ENCODE measurements around the gene CD72.

Gene CD72

DNA sequence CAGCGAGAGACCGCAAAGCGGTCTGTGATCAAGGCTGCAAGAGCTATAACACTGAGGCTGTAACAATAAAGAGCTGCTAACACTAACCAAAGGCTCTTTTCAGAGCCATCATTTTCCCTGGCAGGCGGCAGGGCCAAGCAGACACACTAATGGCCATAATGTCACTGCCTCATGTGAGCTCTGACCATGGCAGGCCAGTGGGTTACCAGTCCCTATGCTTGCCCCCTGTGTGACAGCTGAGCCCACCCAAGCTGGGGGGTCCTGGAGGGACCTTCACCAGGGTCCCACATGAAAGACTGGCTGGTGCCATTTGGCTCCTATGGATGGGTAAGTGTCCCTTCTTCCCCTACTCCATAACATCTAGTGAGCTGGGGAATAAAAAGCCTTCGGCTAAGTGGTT, 42.7 kb downstream of the CD72 start:
- TF ChIP-seq GATA2 (IDR thresholded peaks at IDR 0.05; ENCODE audit: low read depth, low read length) (no peak), GATA3 (IDR thresholded peaks at IDR 0.05; ENCODE audit: low read depth, low read length) (no peak)

DNA sequence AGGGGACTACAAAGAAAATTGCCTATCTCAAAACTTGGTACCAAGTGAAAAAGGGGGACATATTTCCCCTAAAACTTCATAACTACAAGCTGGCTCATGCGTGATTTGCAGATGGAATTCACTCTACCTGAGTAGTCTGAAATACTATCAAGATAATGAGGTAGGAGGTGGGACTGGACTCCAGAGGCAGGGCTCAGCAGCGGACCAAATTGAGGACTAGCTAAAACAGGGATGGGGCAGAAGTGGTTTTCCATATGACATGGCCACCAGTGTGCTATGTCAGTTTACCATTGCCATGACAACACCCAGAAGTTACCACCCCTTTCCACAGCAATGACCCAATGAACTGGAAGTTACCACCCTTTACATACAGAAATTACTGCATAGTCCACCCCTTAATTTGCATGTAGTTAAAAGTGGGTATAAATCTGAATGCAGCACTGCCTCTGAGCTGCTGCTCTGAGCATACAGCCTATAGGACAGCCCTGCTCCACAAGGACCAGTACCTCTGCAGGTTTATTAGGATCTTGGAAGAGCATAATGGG, 43.6 kb downstream of the CD72 start:
- no peak for TF ChIP-seq GATA2 (IDR thresholded peaks at IDR 0.05; ENCODE audit: low read depth, low read length)
- no peak for TF ChIP-seq GATA3 (IDR thresholded peaks at IDR 0.05; ENCODE audit: low read depth, low read length)

DNA sequence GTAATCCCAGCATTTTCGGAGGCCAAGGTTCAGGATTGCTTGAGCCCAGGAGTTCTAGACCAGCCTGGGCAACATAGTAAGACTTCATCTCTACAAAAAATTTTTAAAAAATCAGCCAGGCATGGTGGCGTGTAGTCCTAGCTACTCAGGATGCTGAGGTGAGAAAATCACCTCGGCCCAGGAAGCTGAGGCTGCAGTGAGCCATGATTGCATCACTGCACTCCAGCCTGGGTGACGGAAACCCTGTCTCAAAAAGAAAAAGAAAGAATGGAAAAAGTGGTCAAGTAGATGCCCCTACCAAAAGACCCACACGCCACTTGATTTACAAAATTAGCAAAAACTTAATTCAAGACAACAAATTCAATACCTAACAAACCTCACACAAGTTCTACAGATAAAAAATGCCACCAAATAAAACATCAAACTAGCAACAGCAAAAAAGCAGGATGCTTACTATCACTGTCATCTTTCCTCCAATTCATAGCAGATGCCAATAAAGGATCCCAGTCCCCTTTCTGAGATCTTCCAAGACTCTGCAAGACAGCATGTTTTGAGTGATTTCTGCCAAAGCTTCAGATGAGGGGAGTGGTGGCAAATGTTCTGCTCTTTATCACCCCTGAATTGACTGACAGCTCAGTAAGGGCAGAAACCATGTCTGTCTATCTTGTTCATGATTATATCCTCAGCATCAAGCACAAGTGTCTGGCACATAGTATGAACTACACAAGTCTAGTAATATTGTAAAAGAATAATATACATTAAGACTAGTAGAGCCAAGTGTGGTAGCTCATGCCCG, 47.3 kb downstream of the CD72 start:
- TF ChIP-seq GATA2 (IDR thresholded peaks at IDR 0.05; ENCODE audit: low read depth, low read length) (no peak), GATA3 (IDR thresholded peaks at IDR 0.05; ENCODE audit: low read depth, low read length) (no peak)

DNA sequence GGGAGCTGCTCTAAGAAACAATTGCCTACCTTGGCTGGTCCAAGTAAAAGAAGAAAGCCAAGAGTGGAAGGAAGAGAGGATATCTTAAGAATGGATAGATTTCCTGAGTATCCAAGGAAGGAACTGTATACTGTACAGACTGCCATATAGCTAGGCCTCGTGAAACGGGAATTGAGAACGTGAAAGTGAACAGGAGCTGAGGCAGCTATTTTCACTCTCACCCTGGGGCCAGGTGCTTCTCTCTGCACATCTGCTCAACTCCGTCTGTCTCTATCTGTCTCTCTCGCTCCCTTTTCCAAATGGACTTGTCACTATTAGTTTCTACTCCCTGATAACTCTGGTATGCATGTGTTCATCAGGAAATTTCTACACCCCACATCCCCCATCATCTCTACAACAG, 49.0 kb downstream of the CD72 start:
- no peak for TF ChIP-seq GATA3 (IDR thresholded peaks at IDR 0.05; ENCODE audit: low read depth, low read length)
- TF ChIP-seq GATA2 (IDR thresholded peaks at IDR 0.05; ENCODE audit: low read depth, low read length) = no peak

DNA sequence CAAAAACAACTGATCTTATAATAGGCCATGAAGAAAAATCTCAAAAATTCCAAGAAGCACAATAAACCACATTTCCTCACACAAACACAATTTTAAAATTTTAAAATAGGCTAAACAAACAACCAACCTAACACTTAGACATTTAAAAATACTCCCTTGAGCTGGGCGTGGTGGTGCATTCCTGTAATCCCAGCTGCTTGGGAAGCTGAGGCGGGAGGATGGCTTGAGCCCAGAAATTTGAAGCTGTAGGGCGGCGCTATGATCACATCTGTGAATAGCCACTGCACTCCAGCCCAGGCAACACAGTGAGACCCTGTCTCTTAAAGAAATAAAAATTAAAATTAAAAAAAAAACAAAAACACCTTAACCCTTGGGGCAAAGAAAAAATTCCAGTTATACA, 50.0 kb downstream of the CD72 start:
- TF ChIP-seq GATA3 (IDR thresholded peaks at IDR 0.05; ENCODE audit: low read depth, low read length) = no peak
- no peak for TF ChIP-seq GATA2 (IDR thresholded peaks at IDR 0.05; ENCODE audit: low read depth, low read length)

DNA sequence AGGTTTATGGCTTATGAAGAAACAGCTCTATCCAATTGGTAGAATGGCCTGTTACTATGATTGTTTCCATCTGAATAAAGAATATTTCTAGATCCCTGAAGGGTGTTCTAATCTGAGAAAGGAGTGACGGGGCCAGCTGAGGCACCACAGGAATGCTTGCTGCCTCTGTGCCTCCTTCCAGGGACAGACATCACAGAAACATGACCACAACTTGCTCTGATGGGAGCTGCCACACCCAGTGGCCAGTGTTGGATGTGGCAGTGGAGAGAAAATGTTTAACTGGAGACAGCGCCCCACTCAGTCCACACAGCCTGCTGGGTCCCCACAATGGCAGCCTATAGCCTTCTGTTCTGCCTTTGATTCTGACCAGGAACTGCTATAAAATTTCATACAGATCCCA, 51.8 kb downstream of the CD72 start:
- TF ChIP-seq GATA2 (IDR thresholded peaks at IDR 0.05; ENCODE audit: low read depth, low read length) = no peak
- no peak for TF ChIP-seq GATA3 (IDR thresholded peaks at IDR 0.05; ENCODE audit: low read depth, low read length)

DNA sequence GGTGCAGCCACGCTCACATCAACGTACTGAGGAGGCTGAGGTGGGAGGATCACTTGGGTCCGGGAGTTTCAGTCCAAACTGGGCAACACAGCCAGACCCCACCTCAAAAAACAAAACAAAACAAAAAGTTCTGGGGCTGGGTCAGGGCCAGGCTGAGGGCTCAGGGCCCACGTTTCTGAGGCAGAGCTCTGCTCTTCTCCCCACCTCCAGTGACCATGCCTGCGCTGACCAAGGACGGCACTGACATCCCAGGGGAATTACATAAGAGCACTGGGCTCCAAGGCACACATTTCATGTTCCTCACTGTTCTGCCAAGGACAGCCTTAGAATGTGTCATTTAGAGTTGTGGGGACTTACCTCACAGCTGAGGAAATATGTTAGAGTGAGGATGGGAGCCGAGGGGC, 53.6 kb downstream of the CD72 start:
- TF ChIP-seq GATA3 (IDR thresholded peaks at IDR 0.05; ENCODE audit: low read depth, low read length) (no peak), GATA2 (IDR thresholded peaks at IDR 0.05; ENCODE audit: low read depth, low read length) (no peak)

DNA sequence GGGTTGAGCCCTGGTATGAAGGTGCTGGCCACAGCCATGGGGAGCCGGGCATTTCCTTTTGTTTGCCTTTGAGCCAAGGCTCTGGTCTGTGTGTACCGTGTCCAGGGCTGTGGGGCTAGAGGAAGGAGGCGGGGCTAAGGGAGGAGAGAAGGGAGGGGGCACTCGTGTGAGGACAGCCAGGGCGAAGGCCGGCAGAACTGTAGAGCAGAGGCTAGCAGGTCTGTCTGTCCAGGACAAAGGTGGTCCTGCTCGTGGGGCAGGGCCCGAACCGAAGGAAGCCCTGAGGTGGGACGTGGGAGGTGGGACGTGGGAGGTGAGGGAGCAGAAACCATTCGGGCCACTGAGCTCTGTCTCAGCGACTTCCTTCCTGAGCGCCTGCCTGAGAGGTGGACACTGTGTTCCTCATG, 54.4 kb downstream of the CD72 start:
- TF ChIP-seq GATA3 (IDR thresholded peaks at IDR 0.05; ENCODE audit: low read depth, low read length) = no peak
- TF ChIP-seq GATA2 (IDR thresholded peaks at IDR 0.05; ENCODE audit: low read depth, low read length) = no peak

DNA sequence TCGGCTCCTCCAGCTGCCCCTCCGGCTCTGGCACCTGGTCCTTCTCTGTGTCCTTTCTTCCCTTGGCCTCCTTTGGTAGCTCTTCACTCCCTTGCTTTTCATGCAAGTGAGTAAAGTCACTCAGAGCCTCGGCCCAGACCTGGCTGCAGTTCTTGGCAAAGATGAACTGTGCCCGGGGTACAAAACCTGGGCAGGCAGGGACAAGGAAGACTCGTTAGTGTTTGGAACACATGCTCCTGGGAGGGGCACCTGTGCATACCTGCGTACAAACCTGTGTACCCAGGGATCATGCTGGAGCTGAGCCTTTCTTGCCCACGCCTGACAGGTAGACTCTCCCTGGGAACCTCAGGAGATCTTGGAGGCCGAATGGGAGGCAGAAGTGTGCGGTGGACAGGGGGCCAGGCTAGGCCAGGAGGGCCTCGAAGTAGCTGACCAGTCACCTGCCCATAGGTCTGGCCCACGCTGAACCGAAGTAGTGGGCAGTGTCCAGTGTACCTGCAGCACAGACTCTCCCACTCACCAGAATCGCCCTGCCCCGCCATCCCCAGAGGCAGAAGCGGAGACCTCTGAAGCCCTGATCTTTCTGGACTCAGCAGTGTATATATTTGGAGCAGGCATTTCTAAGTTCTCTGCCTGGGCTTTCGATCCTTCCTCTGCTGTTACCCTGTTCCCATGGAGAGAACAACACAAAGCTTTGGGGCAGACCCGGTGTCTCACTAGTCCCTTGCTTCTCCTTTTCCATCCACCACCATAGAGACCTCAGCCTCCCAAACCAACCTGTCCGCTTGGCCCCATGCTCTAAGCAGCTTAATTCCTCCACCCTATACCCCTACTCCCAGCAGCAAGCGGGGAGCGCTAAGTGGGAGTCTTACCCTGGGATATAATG, 55.1 kb downstream of the CD72 start:
- TF ChIP-seq GATA2 (IDR thresholded peaks at IDR 0.05; ENCODE audit: low read depth, low read length) (no peak), GATA3 (IDR thresholded peaks at IDR 0.05; ENCODE audit: low read depth, low read length) (no peak)

DNA sequence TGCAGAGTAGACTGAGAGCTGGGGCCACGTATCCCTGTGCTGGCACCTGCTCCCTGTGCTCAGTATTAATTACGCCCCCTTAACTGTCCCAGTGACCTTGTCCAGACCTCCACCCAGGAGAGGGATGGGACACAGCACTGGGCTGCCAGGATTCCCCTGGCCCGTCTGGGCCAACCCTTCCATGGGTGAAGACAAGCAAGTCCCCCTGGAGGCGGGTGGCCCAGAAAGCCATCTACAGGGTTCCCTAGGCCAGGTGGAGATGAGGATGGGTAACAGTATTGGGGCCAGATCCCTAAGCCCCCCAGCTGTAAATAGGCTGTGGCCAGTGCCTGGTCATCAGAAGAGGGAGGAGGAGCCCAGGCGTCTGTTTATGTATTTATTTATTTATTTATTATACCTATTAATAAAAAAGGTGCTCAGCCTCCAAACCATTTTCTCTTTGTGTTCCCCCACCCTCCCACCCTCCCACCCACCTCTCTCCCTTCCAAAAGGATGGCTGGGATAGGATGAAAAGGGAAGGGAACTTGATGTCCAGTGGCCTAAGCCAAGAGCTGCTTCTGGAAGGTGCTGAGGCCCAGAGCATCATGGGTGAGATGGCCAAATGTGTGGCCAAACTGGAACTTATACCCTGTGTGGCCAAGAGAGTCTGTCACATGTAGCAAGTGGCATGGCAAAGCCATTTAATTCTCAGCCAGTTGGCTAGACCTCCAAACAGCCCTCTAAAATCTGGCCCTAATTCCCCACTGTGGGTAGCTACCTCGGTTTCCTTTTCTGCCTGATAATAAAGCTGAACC, 56.5 kb downstream of the CD72 start:
- TF ChIP-seq GATA3 (IDR thresholded peaks at IDR 0.05; ENCODE audit: low read depth, low read length) (no peak), GATA2 (IDR thresholded peaks at IDR 0.05; ENCODE audit: low read depth, low read length) (no peak)

DNA sequence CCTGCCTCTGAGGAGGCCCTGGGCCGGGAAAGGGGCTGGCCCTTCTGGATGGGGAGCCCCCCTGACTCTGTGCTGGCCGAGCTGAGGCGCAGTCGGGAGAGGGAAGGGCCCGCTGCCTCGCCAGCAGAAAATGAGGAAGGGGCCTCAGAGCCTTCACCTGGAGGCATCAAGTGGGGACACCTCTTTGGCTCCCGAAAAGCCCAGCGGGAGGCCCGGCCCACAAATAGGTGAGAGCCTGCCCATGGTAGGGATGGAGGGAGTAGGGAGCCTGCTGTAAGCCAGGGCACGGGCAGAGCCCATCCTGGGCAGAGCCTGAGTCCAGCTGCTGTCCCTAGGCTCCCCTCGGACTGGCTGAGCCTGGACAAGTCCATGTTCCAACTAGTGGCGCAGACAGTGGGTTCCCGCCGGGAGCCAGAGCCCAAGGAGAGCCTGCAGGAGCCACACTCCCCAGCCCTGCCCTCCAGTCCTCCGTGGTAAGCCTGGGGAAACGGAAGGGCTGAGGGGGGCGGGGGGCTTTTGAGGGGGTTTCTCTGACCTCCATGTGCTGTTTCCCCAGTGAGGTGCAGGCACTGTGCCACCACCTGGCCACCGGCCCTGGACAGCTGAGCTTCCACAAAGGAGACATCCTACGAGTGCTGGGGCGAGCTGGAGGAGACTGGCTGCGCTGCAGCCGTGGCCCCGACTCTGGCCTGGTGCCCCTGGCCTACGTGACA, 57.4 kb downstream of the CD72 start:
- TF ChIP-seq GATA2 (IDR thresholded peaks at IDR 0.05; ENCODE audit: low read depth, low read length) (no peak), GATA3 (IDR thresholded peaks at IDR 0.05; ENCODE audit: low read depth, low read length) (no peak)
